Nephron progenitor cell (in vitro differentiated cells): ENCODE data around the gene PCDHA12.
A peak's percentile ranks its signal among the peaks of the same experiment; 100 is the strongest.

Experiments used
- DNase-seq: peaks from one replicate; pipeline ENCODE4 v3.0.0; 2021
- H3K27ac Mint-ChIP-seq: 2 replicates; pipeline ENCODE4 v1.8.0; 2021; ENCODE audit warnings: mild to moderate bottlenecking, moderate library complexity, mixed read lengths
- H3K27me3 Mint-ChIP-seq: 2 replicates; pipeline ENCODE4 v1.8.0; 2021; ENCODE audit warnings: mild to moderate bottlenecking, low read depth, mixed read lengths; ENCODE audit not compliant: poor library complexity
- H3K36me3 Mint-ChIP-seq: 2 replicates; pipeline ENCODE4 v1.8.0; 2021; ENCODE audit warnings: low read depth, mixed read lengths
- H3K4me1 Mint-ChIP-seq: 2 replicates; pipeline ENCODE4 v1.8.0; 2021; ENCODE audit warnings: mixed read lengths
- H3K4me3 Mint-ChIP-seq: 2 replicates; pipeline ENCODE4 v1.8.0; 2021; ENCODE audit warnings: mild to moderate bottlenecking, moderate library complexity, mixed read lengths
- H3K9me3 Mint-ChIP-seq: 2 replicates; pipeline ENCODE4 v1.8.0; 2021; ENCODE audit warnings: mild to moderate bottlenecking, moderate library complexity, mixed read lengths
- TF ChIP-seq, protein P1 (sequence below): fragments of 200-600 bp; sonication (generic); IDR thresholded peaks from 2 replicates; pipeline ENCODE4 v1.5.0; 2021; ENCODE audit warnings: antibody characterized with exemption

PCDHA12 gene

DNA sequence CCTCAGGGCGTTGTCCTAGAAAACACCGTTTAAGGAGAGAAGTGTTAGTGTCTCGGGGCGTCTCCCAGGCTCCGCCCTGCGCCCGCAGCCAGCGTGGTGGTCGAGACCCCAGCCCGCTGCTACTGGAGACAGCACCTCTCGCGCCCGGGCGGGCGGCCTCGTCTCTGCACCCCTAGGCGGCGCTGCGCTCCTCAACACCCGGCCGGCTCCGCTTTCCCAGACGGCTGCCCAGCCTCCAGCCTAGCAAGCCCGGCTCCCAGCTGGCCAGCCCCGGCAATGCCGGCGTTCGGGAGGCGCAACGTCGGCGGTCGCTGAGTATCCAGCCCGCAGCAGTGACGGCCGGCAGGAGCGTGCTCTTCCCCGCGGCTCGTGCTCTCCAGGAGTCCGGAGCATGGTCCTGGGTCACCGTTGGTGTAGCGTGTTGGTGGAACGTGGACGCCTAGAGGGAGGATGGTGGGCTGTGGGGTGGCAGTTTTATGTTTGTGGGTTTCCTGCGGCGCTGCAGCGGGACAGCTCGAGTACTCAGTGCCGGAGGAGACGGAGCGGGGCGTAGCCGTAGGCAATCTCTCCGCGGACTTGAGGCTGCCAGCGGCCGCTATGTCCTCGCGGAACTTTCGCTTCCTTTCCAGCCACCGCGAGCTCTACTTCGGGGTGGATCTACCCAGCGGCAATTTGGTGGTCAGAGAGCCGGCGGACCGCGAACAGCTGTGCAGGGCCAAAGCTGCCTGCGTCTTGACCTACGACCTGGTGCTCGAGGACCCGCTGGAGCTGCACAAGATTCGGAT is 51.5 kb downstream of the PCDHA12 start:
- Mint-ChIP-seq H3K27ac (no peak overlapping the region), H3K36me3 (peaks cover 9% of the 10 kb centered on the region), H3K9me3 (no peaks in the 10 kb centered on the region), H3K4me3 (peak overlapping the region; percentile 81), H3K4me1 (peaks cover 22% of the 10 kb centered on the region), H3K27me3 (peaks cover 65% of the 10 kb centered on the region)
- TF ChIP-seq, protein P1, sequence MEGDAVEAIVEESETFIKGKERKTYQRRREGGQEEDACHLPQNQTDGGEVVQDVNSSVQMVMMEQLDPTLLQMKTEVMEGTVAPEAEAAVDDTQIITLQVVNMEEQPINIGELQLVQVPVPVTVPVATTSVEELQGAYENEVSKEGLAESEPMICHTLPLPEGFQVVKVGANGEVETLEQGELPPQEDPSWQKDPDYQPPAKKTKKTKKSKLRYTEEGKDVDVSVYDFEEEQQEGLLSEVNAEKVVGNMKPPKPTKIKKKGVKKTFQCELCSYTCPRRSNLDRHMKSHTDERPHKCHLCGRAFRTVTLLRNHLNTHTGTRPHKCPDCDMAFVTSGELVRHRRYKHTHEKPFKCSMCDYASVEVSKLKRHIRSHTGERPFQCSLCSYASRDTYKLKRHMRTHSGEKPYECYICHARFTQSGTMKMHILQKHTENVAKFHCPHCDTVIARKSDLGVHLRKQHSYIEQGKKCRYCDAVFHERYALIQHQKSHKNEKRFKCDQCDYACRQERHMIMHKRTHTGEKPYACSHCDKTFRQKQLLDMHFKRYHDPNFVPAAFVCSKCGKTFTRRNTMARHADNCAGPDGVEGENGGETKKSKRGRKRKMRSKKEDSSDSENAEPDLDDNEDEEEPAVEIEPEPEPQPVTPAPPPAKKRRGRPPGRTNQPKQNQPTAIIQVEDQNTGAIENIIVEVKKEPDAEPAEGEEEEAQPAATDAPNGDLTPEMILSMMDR = peak; percentile 89
- peak; percentile 97 for DNase-seq

DNA sequence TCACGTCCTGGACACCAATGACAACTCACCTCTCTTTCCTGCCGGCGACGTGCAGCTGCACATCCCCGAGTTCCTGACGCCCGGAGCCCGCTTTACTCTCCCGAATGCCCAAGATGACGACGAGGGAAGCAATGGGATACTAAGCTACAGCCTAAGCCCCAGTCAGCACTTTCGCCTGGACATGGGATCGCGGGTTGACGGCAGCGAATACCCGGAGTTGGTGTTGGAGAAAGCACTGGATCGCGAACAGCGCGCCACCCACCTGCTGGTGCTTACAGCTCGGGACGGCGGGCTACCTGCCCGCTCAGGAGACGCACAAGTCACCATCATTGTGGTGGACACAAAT is 52.1 kb downstream of the PCDHA12 start:
- TF ChIP-seq, protein P1 = no peak
- H3K27ac Mint-ChIP-seq = no peak overlapping the region
- H3K27me3 Mint-ChIP-seq = peaks cover 62% of the 10 kb centered on the region
- no peak for DNase-seq
- peak overlapping the region; percentile 81 for H3K4me3 Mint-ChIP-seq
- H3K4me1 Mint-ChIP-seq = peaks cover 22% of the 10 kb centered on the region
- peaks cover 9% of the 10 kb centered on the region for H3K36me3 Mint-ChIP-seq
- no peaks in the 10 kb centered on the region for H3K9me3 Mint-ChIP-seq
